ENCODE results near the gene MAN1A2. TPM values are rescaled to one million over a fixed set of nuclear protein-coding genes. Genes with fewer than 3 reads are reported as not detected.

MAN1A2 gene
- total RNA-seq, 1 experiment from 2014 or later = 38.1 TPM

GRCh38 chr1:117575586-117576225 lies 208.5 kb downstream of the MAN1A2 start:
- no peak overlapping the region for H3K9ac ChIP-seq (ENCODE audit: low read length)
- TF ChIP-seq JUND (IDR thresholded peaks at IDR 0.05) (no peak), ZBTB33 (IDR thresholded peaks at IDR 0.05; ENCODE audit: extremely low read depth, insufficient replicate concordance, low read length) (no peak), ATF3 (IDR thresholded peaks at IDR 0.05) (no peak), SIN3A (IDR thresholded peaks at IDR 0.05; ENCODE audit: low read depth) (no peak), REST (IDR thresholded peaks at IDR 0.05; ENCODE audit: low read depth) (no peak), CBX3 (IDR thresholded peaks at IDR 0.05; ENCODE audit: low read depth) (no peak), EGR1 (IDR thresholded peaks at IDR 0.05; ENCODE audit: low read depth) (no peak), SRF (IDR thresholded peaks at IDR 0.05; ENCODE audit: low read depth) (no peak), POLR2A (IDR thresholded peaks at IDR 0.05; ENCODE audit: borderline replicate concordance, extremely low read depth, insufficient read depth, insufficient read length) (no peak), YY1 (IDR thresholded peaks at IDR 0.05; ENCODE audit: extremely low read depth, insufficient replicate concordance, low read depth, low read length) (no peak), EZH2phosphoT487 (IDR thresholded peaks at IDR 0.05; ENCODE audit: borderline replicate concordance) (no peak), FOSL1 (IDR thresholded peaks at IDR 0.05; ENCODE audit: low read depth) (no peak), CEBPB (IDR thresholded peaks at IDR 0.05; ENCODE audit: low read depth) (no peak), RAD21 (IDR thresholded peaks at IDR 0.05; ENCODE audit: low read depth) (no peak), POLR2AphosphoS5 (IDR thresholded peaks at IDR 0.05; ENCODE audit: low read depth, low read length) (no peak)
- TF ChIP-seq, protein P1, sequence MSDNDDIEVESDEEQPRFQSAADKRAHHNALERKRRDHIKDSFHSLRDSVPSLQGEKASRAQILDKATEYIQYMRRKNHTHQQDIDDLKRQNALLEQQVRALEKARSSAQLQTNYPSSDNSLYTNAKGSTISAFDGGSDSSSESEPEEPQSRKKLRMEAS (IDR thresholded peaks at IDR 0.05) = no peak
- no peak overlapping the region for H3K4me2 ChIP-seq (ENCODE audit: low read length)
- DNase-seq (ENCODE audit: low read depth, low spot score) = no peak
- ATAC-seq = no peak
- no peaks in the 10 kb centered on the region for H3K79me2 ChIP-seq (ENCODE audit: insufficient read depth, low read length)
- no peaks in the 10 kb centered on the region for H3K27me3 ChIP-seq (ENCODE audit: insufficient read depth, low read length)
- intact Hi-C loops (cut with micrococcal nuclease) = no loop called here
- no peaks in the 10 kb centered on the region for H3K9me2 ChIP-seq (ENCODE audit: insufficient read depth)
- no peaks in the 10 kb centered on the region for H4K20me1 ChIP-seq (ENCODE audit: insufficient read depth)
- no peak overlapping the region for H3K27ac ChIP-seq (ENCODE audit: low read depth, low read length)
- RAD21 ChIA-PET (ENCODE audit: low non-redundant PET in 1 of 2, low total read pairs in 2 of 2, uncharacterized antibody in 2 of 2, unreplicated experiment in 2 of 2) = no interaction called here
- BruUV-seq (replicated peaks) = no TSS peak
- CTCF ChIA-PET = no interaction called here
- no peaks in the 10 kb centered on the region for H3K36me3 ChIP-seq (ENCODE audit: control insufficient read depth in 1 of 2, insufficient read depth in 2 of 2, low read length in 2 of 2)
- no peaks in the 10 kb centered on the region for H3K9me3 ChIP-seq (ENCODE audit: control insufficient read depth in 1 of 2, insufficient read depth in 1 of 2, low read depth in 1 of 2, low read length in 2 of 2)
- H3K4me1 ChIP-seq (ENCODE audit: control insufficient read depth in 1 of 2, insufficient read depth in 2 of 2, low read length in 2 of 2) = no peaks in the 10 kb centered on the region; a peak in 1 of 4 replicates
- no peak overlapping the region for H2AFZ ChIP-seq (ENCODE audit: low read depth, low read length, poor library complexity, severe bottlenecking)
- POLR2A ChIA-PET = no interaction called here
- H3K4me3 ChIP-seq (replicated peaks in 1 of 2; ENCODE audit: low read depth in 1 of 2, low read length in 2 of 2) = no peak overlapping the region

Data from HCT116 (cell line).